Small intestine (tissue), 7 donors: ENCODE measurements around the gene TBC1D19. TPM values are rescaled to one million over a fixed set of nuclear protein-coding genes. Genes with fewer than 3 reads are reported as not detected.

Source experiments
- DNase-seq, 2 donors: peaks; one replicate each; pipeline versions ENCODE4 v3.0.0 to v3.0.0-alpha.2; 2013
- FAIRE-seq: peaks from 2 replicates; lab custom pipeline; 2012; peaks lifted over from hg19 to GRCh38; lab: Jason Lieb, UNC
- H3K27ac ChIP-seq, 3 donors: one replicate each; pipeline ENCODE4 v1.5.1; 2013; ENCODE audit warnings: low read length in 2 of 3, mild to moderate bottlenecking in 2 of 3, control low read depth in 1 of 3, inconsistent platforms in 1 of 3, low read depth in 1 of 3, moderate library complexity in 1 of 3
- H3K27me3 ChIP-seq, 3 donors: one replicate each; pipeline ENCODE4 v1.6.1; 2013; ENCODE audit warnings: low read length in 3 of 3, inconsistent platforms in 1 of 3; ENCODE audit not compliant: control insufficient read depth in 3 of 3, insufficient read depth in 3 of 3
- H3K36me3 ChIP-seq, 3 donors: one replicate each; pipeline ENCODE4 v1.6.1; 2013; ENCODE audit warnings: low read length in 3 of 3, inconsistent platforms in 1 of 3, low read depth in 1 of 3, mild to moderate bottlenecking in 1 of 3, moderate library complexity in 1 of 3; ENCODE audit not compliant: control insufficient read depth in 3 of 3, insufficient read depth in 2 of 3
- H3K4me1 ChIP-seq, 3 donors: one replicate each; pipeline ENCODE4 v1.6.1; 2013; ENCODE audit warnings: low read length in 2 of 3, inconsistent platforms in 1 of 3, low read depth in 1 of 3, mild to moderate bottlenecking in 1 of 3, moderate library complexity in 1 of 3; ENCODE audit not compliant: control insufficient read depth in 3 of 3, insufficient read depth in 2 of 3
- H3K4me3 ChIP-seq, 3 donors: one replicate each; pipeline ENCODE4 v1.5.1; 2013; ENCODE audit warnings: low read length in 3 of 3, control low read depth in 1 of 3, inconsistent platforms in 1 of 3, low read depth in 1 of 3, mild to moderate bottlenecking in 1 of 3, moderate library complexity in 1 of 3
- H3K9me3 ChIP-seq, 2 donors: one replicate each; pipeline ENCODE4 v1.6.1; 2013; ENCODE audit warnings: low read depth in 1 of 2, low read length in 1 of 2; ENCODE audit not compliant: control insufficient read depth in 2 of 2, insufficient read depth in 1 of 2
- whole genome bisulfite sequencing, 3 donors: extraction: QIAGEN DNeasy Blood & Tissue Kit; methylation state at CpG; one replicate each; pipeline ENCODE4 v1.1.7; 2013; 5-methylcytosine and 5-hydroxymethylcytosine counted together
- polyA plus RNA-seq, 4 donors: library from polyadenylated mRNA; stranded (reverse) in 3 of 4; unstranded in 1 of 4; fragments of 200-250 nt in 3 of 4; fragments of 120-200 nt in 1 of 4; gene quantifications; one replicate each; pipeline versions ENCODE4 v1.2.1 to v1.2.3, GENCODE V29; 2013
- donor health status: healthy with polysubstance abuse.
- donor health status: control.
- donor health status: control.
- donor health status: Bipolar disorder and iron deficiency.
- donor health status: healthy.

Gene TBC1D19
- polyA plus RNA-seq, 4 donors, result 1.1 to 7.4 (median 2.1) TPM; not detected in 1

DNA sequence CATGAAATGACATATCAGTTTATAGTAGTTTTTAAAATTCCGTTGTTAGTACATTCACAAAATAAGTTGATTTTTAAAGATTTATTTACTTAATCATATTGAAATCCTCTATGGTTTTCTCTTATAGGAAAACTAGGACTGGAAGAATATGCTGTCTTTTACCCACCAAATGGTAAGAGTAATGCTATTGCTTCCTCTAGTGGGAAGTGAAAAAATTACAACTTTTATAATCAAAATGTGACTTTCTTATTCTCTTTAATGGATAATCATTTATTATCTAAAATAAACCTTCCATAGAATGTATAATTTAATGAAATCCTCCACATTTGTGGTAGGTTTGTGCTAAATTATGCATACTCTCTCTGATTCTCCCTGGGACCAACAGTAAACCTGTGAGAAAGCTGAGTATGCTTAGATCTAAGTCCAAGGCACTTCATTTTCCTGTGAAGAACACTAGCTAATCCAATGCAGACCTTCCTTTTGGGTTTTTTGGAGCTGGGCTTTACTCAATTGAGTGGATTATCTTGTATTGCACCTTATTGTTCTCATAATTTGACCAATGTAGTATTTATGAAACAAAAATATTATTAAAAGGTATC, 136.2 kb downstream of the TBC1D19 start:
- no peak overlapping the region for H3K27ac ChIP-seq
- peak; percentile 30 for FAIRE-seq
- H3K27me3 ChIP-seq, result no peaks in the 10 kb centered on the region
- no peaks in the 10 kb centered on the region for H3K9me3 ChIP-seq
- H3K4me3 ChIP-seq, result no peak overlapping the region
- DNase-seq, result peak; percentile 4 to 11
- WGBS, 3 donors, result 62 to 76% (median 72%) methylated on average over 1 of the region's 1 CpG
- H3K36me3 ChIP-seq, result peaks cover 0 to 2% (median 2%) of the 10 kb centered on the region in 3 donors
- H3K4me1 ChIP-seq, result no peaks in the 10 kb centered on the region

DNA sequence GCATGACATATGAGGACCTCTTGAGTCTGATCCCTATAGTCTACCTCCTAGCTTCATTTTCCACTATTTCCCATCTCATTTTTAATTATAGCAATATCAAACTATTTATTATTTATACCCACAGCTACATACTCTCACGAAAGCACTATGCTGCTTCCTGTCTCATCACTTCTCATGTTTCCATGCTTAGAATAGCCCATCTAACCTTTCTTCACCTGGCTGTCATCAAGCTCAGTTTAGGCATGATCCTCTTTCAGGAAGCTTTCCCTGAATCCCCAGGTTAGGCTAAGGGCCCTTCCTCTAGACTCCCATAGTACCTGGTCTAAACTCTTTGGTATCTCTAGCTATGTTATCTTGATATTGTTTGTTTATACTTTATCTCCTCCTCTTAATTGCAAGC, 137.8 kb downstream of the TBC1D19 start:
- H3K27ac ChIP-seq, result no peak overlapping the region
- FAIRE-seq (no peak), DNase-seq (no peak)
- no peaks in the 10 kb centered on the region for H3K9me3 ChIP-seq
- peaks cover 0 to 4% (median 2%) of the 10 kb centered on the region in 3 donors for H3K36me3 ChIP-seq
- no peaks in the 10 kb centered on the region for H3K27me3 ChIP-seq
- H3K4me1 ChIP-seq, result no peaks in the 10 kb centered on the region
- no peak overlapping the region for H3K4me3 ChIP-seq
- WGBS, 3 donors, result 84 to 89% (median 89%) methylated on average over 1 of the region's 1 CpG

DNA sequence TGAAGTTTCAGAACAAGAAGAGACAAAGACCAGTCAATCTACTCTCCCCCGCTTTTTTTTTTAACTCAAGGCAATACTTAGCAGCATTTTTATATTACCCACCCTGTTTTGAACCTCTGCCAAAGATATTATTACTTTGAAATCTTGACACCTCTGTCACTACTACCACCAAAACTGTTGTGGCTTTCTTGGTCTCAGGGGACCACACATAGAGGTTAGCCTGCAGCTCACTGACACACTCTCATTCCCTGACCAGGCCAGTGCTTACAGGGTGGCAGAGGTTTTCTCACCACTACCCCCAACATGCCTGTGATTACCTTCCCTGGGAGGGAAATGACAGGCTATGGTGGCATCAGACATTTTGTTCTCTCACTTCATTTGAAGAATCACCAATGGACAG, 139.3 kb downstream of the TBC1D19 start:
- no peak overlapping the region for H3K27ac ChIP-seq
- DNase-seq (no peak), FAIRE-seq (no peak)
- no peaks in the 10 kb centered on the region for H3K9me3 ChIP-seq
- 93 to 97% (median 94%) methylated on average over 1 of the region's 1 CpG for WGBS, 3 donors
- H3K4me1 ChIP-seq, result no peaks in the 10 kb centered on the region
- no peaks in the 10 kb centered on the region for H3K27me3 ChIP-seq
- no peak overlapping the region for H3K4me3 ChIP-seq
- H3K36me3 ChIP-seq, result peaks cover 0 to 4% (median 2%) of the 10 kb centered on the region in 3 donors

DNA sequence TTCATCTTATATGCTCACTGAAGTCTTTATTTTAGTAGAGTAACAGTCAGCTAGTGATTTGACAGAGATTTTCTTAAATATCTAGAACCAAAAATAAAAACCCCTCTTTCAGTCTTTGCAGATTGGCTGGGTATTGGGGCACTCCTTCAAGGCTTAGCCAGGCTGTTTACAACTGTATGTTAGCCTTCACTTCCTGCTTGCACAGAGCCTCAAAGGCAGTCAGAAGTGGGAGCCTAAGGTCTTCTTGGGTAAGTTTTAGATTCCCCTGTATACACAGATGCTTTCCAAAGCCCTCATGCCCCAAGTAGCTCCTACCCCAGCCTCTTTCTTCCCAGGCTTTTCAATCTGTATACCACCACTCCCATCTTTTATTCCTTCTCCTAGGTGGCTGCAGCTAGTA, 140.7 kb downstream of the TBC1D19 start:
- H3K36me3 ChIP-seq, result peaks cover 0 to 4% (median 2%) of the 10 kb centered on the region in 3 donors
- H3K27ac ChIP-seq, result no peak overlapping the region
- no peaks in the 10 kb centered on the region for H3K4me1 ChIP-seq
- H3K9me3 ChIP-seq, result no peaks in the 10 kb centered on the region
- DNase-seq (no peak), FAIRE-seq (no peak)
- H3K4me3 ChIP-seq, result no peak overlapping the region
- H3K27me3 ChIP-seq, result no peaks in the 10 kb centered on the region

DNA sequence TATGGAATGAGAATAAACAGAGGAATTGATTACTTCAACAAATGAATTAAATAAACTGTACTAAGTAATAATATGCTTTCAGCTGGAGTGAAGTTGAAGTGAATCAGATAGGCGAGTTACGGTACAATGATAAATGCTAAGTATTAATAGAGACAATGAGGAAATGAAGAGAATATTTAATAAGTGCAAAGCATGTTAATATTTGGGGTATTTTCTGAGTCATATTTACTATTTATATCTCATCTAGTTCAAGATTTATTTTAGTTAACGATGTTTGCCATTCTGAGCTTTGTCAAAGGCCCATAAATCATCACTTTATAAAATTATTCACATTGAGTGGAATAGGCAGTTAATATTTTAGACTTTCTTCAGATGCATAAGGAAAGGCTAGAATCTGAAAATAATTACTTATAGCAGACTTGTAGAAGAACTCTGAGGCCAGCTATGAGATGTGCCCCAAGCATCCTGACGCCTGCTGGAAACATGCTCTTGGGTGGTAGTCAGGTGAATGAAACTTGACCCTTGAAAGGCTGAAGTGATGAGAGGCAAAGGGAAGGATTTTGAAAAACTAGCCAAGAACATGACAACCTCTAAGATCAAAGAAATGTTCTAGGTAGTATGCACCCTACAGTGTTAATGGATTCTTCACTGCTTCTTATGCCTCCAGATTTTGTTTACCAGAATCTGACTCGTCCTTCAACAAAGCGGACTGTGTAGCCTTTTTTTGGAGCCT, 142.9 kb downstream of the TBC1D19 start:
- Histone ChIP-seq H3K4me3 (no peak overlapping the region), H3K4me1 (no peaks in the 10 kb centered on the region), H3K27ac (no peak overlapping the region), H3K36me3 (peaks cover 0 to 4% (median 2%) of the 10 kb centered on the region in 3 donors), H3K27me3 (no peaks in the 10 kb centered on the region), H3K9me3 (no peaks in the 10 kb centered on the region)
- FAIRE-seq (no peak), DNase-seq (no peak)
- WGBS, 3 donors, result 85 to 91% (median 90%) methylated on average over 6 of the region's 6 CpGs

DNA sequence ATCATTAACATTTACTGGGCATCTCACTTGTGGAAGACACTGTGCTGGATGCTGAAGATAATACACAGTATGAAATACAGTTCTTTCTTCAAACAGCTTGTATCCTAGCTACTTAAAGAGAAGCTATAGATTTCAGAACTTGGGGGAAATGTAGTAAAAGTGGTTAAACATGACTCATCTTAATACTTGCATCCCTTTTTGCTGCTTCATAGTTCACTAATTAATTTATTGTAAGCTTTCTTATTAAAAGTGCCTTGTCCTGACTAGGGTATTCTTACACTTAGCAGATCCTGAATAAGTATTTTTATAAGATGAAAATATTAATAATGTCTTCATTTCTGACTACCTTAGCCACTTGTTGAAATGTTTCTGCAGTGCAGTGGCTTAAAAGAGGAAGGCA, 144.0 kb downstream of the TBC1D19 start:
- H3K27ac ChIP-seq, result no peak overlapping the region
- H3K36me3 ChIP-seq, result peaks cover 0 to 4% (median 2%) of the 10 kb centered on the region in 3 donors
- DNase-seq (no peak), FAIRE-seq (no peak)
- H3K27me3 ChIP-seq, result no peaks in the 10 kb centered on the region
- no peaks in the 10 kb centered on the region for H3K4me1 ChIP-seq
- no peak overlapping the region for H3K4me3 ChIP-seq
- H3K9me3 ChIP-seq, result no peaks in the 10 kb centered on the region

DNA sequence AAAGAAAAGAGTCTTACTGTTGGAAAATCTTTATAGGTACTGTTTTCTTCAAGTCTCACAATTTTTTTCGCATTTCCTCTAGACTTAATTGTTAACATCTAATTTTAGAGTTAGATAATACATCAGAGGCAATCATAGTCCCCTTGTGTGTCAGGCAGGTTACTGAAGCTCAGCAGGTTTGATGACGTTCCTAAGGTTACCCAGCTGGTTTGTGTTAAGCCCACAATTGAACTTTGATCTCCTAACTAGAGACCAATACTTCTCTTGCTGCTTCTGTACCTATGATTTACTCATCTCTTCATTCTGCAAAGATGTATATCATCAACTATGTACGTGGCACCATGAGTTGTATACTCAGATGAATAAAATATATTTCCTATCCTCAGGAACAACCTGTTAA, 145.1 kb downstream of the TBC1D19 start:
- Histone ChIP-seq H3K9me3 (no peaks in the 10 kb centered on the region), H3K4me3 (no peak overlapping the region), H3K27me3 (no peaks in the 10 kb centered on the region), H3K36me3 (peaks cover 0 to 2% (median 0%) of the 10 kb centered on the region in 3 donors), H3K4me1 (no peaks in the 10 kb centered on the region), H3K27ac (no peak overlapping the region)
- DNase-seq (peak; percentile 25 to 42), FAIRE-seq (no peak)
- WGBS, 3 donors, result 40 to 72% (median 58%) methylated on average over 3 of the region's 3 CpGs

DNA sequence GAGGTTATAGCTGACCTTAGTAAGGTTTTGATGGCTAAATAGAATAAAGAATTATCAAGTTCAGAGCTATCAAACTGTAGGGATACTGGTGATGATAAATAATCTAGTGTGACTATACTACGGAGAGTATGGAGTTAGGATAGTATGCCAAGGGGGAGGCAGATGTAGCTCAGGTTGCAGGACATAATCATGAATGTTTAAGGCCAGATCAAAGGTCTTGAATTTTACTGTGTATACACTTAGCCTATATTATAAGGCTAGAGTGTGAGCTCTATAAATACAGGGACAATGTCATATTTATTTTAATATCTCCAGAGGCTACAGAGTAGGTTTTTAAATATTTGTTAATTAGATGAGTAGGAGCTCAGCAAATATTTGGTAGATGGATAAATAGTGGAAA, 145.7 kb downstream of the TBC1D19 start:
- no peak for FAIRE-seq
- H3K4me1 ChIP-seq, result no peaks in the 10 kb centered on the region
- no peaks in the 10 kb centered on the region for H3K9me3 ChIP-seq
- peaks cover 0 to 2% (median 0%) of the 10 kb centered on the region in 3 donors for H3K36me3 ChIP-seq
- H3K27me3 ChIP-seq, result no peaks in the 10 kb centered on the region
- H3K4me3 ChIP-seq, result no peak overlapping the region
- no peak for DNase-seq
- H3K27ac ChIP-seq, result no peak overlapping the region
- WGBS, 3 donors, result 0% methylated on average over 1 of the region's 1 CpG
